Measurements from ENCODE around the gene DUSP16.
A peak's percentile ranks its signal among the peaks of the same experiment; 100 is the strongest.

Gene DUSP16

GRCh38 chr12:12467688-12468261, 94.9 kb downstream of the DUSP16 start:
- H3K27me3 Mint-ChIP-seq = no peaks in the 10 kb centered on the region
- H3K4me1 Mint-ChIP-seq = peaks cover 60% of the 10 kb centered on the region
- no peaks in the 10 kb centered on the region for H3K9me3 Mint-ChIP-seq
- H3K36me3 Mint-ChIP-seq = peaks cover 27% of the 10 kb centered on the region
- H3K4me3 Mint-ChIP-seq = peak overlapping the region; percentile 51
- peak overlapping the region; percentile 21 for H3K27ac Mint-ChIP-seq

- H3K36me3 Mint-ChIP-seq = peaks cover 27% of the 10 kb centered on the region
These were observed 95.4 kb downstream of the DUSP16 start for GRCh38 chr12:12467264-12467663.

GRCh38 chr12:12466157-12466556, 96.5 kb downstream of the DUSP16 start:
- H3K4me3 Mint-ChIP-seq = peak overlapping the region; percentile 57
- H3K27ac Mint-ChIP-seq = peak overlapping the region; percentile 79

More at GRCh38 chr12:12467264-12467663, 95.4 kb downstream of the DUSP16 start:
- H3K27me3 Mint-ChIP-seq = no peaks in the 10 kb centered on the region
- H3K4me3 Mint-ChIP-seq = peak overlapping the region; percentile 51
- H3K4me1 Mint-ChIP-seq = peaks cover 62% of the 10 kb centered on the region
- H3K9me3 Mint-ChIP-seq = no peaks in the 10 kb centered on the region
- H3K27ac Mint-ChIP-seq = peak overlapping the region; percentile 68

GRCh38 chr12:12465522-12465921, 97.1 kb downstream of the DUSP16 start:
- Mint-ChIP-seq H3K9me3 (no peaks in the 10 kb centered on the region), H3K36me3 (peaks cover 22% of the 10 kb centered on the region), H3K4me3 (no peak overlapping the region), H3K27ac (no peak overlapping the region), H3K4me1 (peaks cover 73% of the 10 kb centered on the region), H3K27me3 (no peaks in the 10 kb centered on the region)

More at GRCh38 chr12:12466157-12466556, 96.5 kb downstream of the DUSP16 start:
- H3K36me3 Mint-ChIP-seq = peaks cover 27% of the 10 kb centered on the region
- no peaks in the 10 kb centered on the region for H3K27me3 Mint-ChIP-seq
- H3K4me1 Mint-ChIP-seq = peaks cover 73% of the 10 kb centered on the region
- no peaks in the 10 kb centered on the region for H3K9me3 Mint-ChIP-seq

GRCh38 chr12:12461923-12462315, 100.7 kb downstream of the DUSP16 start:
- H3K4me1 Mint-ChIP-seq = peaks cover 59% of the 10 kb centered on the region
- H3K36me3 Mint-ChIP-seq = peaks cover 7% of the 10 kb centered on the region
- no peaks in the 10 kb centered on the region for H3K27me3 Mint-ChIP-seq
- H3K9me3 Mint-ChIP-seq = no peaks in the 10 kb centered on the region
- H3K27ac Mint-ChIP-seq = peak overlapping the region; percentile 57
- H3K4me3 Mint-ChIP-seq = peak overlapping the region; percentile 75

- Mint-ChIP-seq H3K4me3 (peak overlapping the region; percentile 75), H3K27me3 (no peaks in the 10 kb centered on the region), H3K4me1 (peaks cover 58% of the 10 kb centered on the region)
These were observed 101.4 kb downstream of the DUSP16 start for GRCh38 chr12:12460935-12461922.

GRCh38 chr12:12456637-12457036, 106.0 kb downstream of the DUSP16 start:
- Mint-ChIP-seq H3K4me3 (peak overlapping the region; percentile 1), H3K9me3 (no peaks in the 10 kb centered on the region), H3K27ac (peak overlapping the region; percentile 31), H3K36me3 (peaks cover 4% of the 10 kb centered on the region), H3K4me1 (peaks cover 29% of the 10 kb centered on the region), H3K27me3 (no peaks in the 10 kb centered on the region)

More at GRCh38 chr12:12460935-12461922, 101.4 kb downstream of the DUSP16 start:
- Mint-ChIP-seq H3K9me3 (no peaks in the 10 kb centered on the region), H3K36me3 (peaks cover 4% of the 10 kb centered on the region), H3K27ac (peak overlapping the region; percentile 57)

GRCh38 chr12:12454315-12454714, 108.3 kb downstream of the DUSP16 start:
- Mint-ChIP-seq H3K4me3 (no peak overlapping the region), H3K4me1 (peaks cover 12% of the 10 kb centered on the region), H3K27ac (no peak overlapping the region), H3K9me3 (no peaks in the 10 kb centered on the region), H3K27me3 (no peaks in the 10 kb centered on the region), H3K36me3 (peaks cover 5% of the 10 kb centered on the region)

GRCh38 chr12:12453635-12454034, 109.0 kb downstream of the DUSP16 start:
- H3K27ac Mint-ChIP-seq = no peak overlapping the region
- H3K9me3 Mint-ChIP-seq = no peaks in the 10 kb centered on the region
- no peak overlapping the region for H3K4me3 Mint-ChIP-seq
- H3K36me3 Mint-ChIP-seq = peaks cover 7% of the 10 kb centered on the region
- no peaks in the 10 kb centered on the region for H3K27me3 Mint-ChIP-seq
- peaks cover 12% of the 10 kb centered on the region for H3K4me1 Mint-ChIP-seq

- no peaks in the 10 kb centered on the region for H3K27me3 Mint-ChIP-seq
These were observed 110.2 kb downstream of the DUSP16 start for GRCh38 chr12:12452326-12452902.

GRCh38 chr12:12451098-12451497, 111.6 kb downstream of the DUSP16 start:
- Mint-ChIP-seq H3K9me3 (no peaks in the 10 kb centered on the region), H3K4me3 (no peak overlapping the region), H3K4me1 (peaks cover 9% of the 10 kb centered on the region)

More at GRCh38 chr12:12452326-12452902, 110.2 kb downstream of the DUSP16 start:
- Mint-ChIP-seq H3K27ac (no peak overlapping the region), H3K9me3 (no peaks in the 10 kb centered on the region), H3K4me3 (no peak overlapping the region), H3K4me1 (peaks cover 12% of the 10 kb centered on the region), H3K36me3 (peaks cover 7% of the 10 kb centered on the region)

GRCh38 chr12:12450043-12450471, 112.6 kb downstream of the DUSP16 start:
- H3K4me1 Mint-ChIP-seq = peaks cover 6% of the 10 kb centered on the region
- H3K36me3 Mint-ChIP-seq = peaks cover 10% of the 10 kb centered on the region
- no peaks in the 10 kb centered on the region for H3K27me3 Mint-ChIP-seq
- H3K27ac Mint-ChIP-seq = no peak overlapping the region
- no peak overlapping the region for H3K4me3 Mint-ChIP-seq
- no peaks in the 10 kb centered on the region for H3K9me3 Mint-ChIP-seq

More at GRCh38 chr12:12451098-12451497, 111.6 kb downstream of the DUSP16 start:
- H3K36me3 Mint-ChIP-seq = peaks cover 10% of the 10 kb centered on the region
- H3K27ac Mint-ChIP-seq = no peak overlapping the region
- H3K27me3 Mint-ChIP-seq = no peaks in the 10 kb centered on the region

GRCh38 chr12:12449533-12450025, 113.1 kb downstream of the DUSP16 start:
- H3K36me3 Mint-ChIP-seq = peaks cover 10% of the 10 kb centered on the region
- no peak overlapping the region for H3K4me3 Mint-ChIP-seq
- H3K4me1 Mint-ChIP-seq = peaks cover 5% of the 10 kb centered on the region
- H3K9me3 Mint-ChIP-seq = no peaks in the 10 kb centered on the region
- no peak overlapping the region for H3K27ac Mint-ChIP-seq
- no peaks in the 10 kb centered on the region for H3K27me3 Mint-ChIP-seq

- H3K9me3 Mint-ChIP-seq = no peaks in the 10 kb centered on the region
These were observed 114.8 kb downstream of the DUSP16 start for GRCh38 chr12:12447837-12448236.

GRCh38 chr12:12447236-12447635, 115.4 kb downstream of the DUSP16 start:
- Mint-ChIP-seq H3K4me1 (peaks cover 26% of the 10 kb centered on the region), H3K36me3 (peaks cover 10% of the 10 kb centered on the region), H3K9me3 (no peaks in the 10 kb centered on the region), H3K27ac (no peak overlapping the region), H3K4me3 (no peak overlapping the region), H3K27me3 (no peaks in the 10 kb centered on the region)

More at GRCh38 chr12:12447837-12448236, 114.8 kb downstream of the DUSP16 start:
- Mint-ChIP-seq H3K27me3 (no peaks in the 10 kb centered on the region), H3K27ac (no peak overlapping the region), H3K4me3 (no peak overlapping the region), H3K36me3 (peaks cover 10% of the 10 kb centered on the region), H3K4me1 (peaks cover 20% of the 10 kb centered on the region)

Data from activated naive CD4-positive, alpha-beta T cell treated with anti-CD3 and anti-CD28 coated beads, Interleukin-2, amount 50 U/mL, for 24 hours (primary cell).